Heart left ventricle (tissue), 16 donors: ENCODE data around the gene ZFAND3. TPM values are rescaled to one million over a fixed set of nuclear protein-coding genes. Genes with fewer than 3 reads are reported as not detected.

Experiments
- ATAC-seq, 4 donors: fragments of 200-7000 bp; cut with Tn5 transposase; one replicate each; pipeline ENCODE4 v1.9.1; 2020 to 2022; ENCODE audit warnings: moderate library complexity in 4 of 4, mild to moderate bottlenecking in 3 of 4, moderate number of reproducible peaks in 1 of 4
- DNase-seq, 5 donors: peaks; one replicate each; pipeline ENCODE4 v3.0.0-alpha.2; 2020
- H3K27ac ChIP-seq, 12 donors: fragments of 200-600 bp; sonication (generic) in 4 of 12; one replicate each; pipeline versions ENCODE4 v1.5.0 to v1.8.0; 2016 to 2022; ENCODE audit warnings: mild to moderate bottlenecking in 2 of 12
- H3K27me3 ChIP-seq, 9 donors: fragments of 200-600 bp; sonication (generic) in 2 of 9; one replicate each; pipeline versions ENCODE4 v1.5.1 to v1.8.0; 2016 to 2022; ENCODE audit warnings: mild to moderate bottlenecking in 3 of 9
- H3K36me3 ChIP-seq, 9 donors: fragments of 200-600 bp; sonication (generic) in 2 of 9; one replicate each; pipeline versions ENCODE4 v1.5.0 to v1.8.0; 2018 to 2022; ENCODE audit warnings: mild to moderate bottlenecking in 2 of 9
- H3K4me1 ChIP-seq, 12 donors: fragments of 200-600 bp; sonication (generic) in 4 of 12; one replicate each; pipeline versions ENCODE4 v1.5.0 to v1.8.0; 2016 to 2022; ENCODE audit warnings: mild to moderate bottlenecking in 3 of 12
- H3K4me3 ChIP-seq, 12 donors: fragments of 200-600 bp; sonication (generic) in 4 of 12; one replicate each; pipeline versions ENCODE4 v1.5.0 to v1.8.0; 2017 to 2022; ENCODE audit warnings: mild to moderate bottlenecking in 9 of 12, moderate library complexity in 4 of 12
- H3K9me3 ChIP-seq, 12 donors: fragments of 200-600 bp; sonication (generic) in 4 of 12; one replicate each; pipeline versions ENCODE4 v1.5.0 to v1.8.0; 2016 to 2022; ENCODE audit warnings: mild to moderate bottlenecking in 1 of 12
- POLR2A ChIP-seq, 2 donors: fragments of 450-650 bp; IDR thresholded peaks; one replicate each; pipeline ENCODE4 v1.6.1; 2017; ENCODE audit warnings: antibody characterized with exemption in 2 of 2, mild to moderate bottlenecking in 2 of 2, moderate library complexity in 2 of 2
- WGBS, 4 donors: extraction: QIAGEN DNeasy Blood & Tissue Kit in 2 of 4; methylation state at CpG; one replicate each; pipeline versions ENCODE4 v1.1.5 to v1.1.7; 2013 to 2018; 5-methylcytosine and 5-hydroxymethylcytosine counted together
- intact Hi-C, 10 donors: fragments of 100-400 bp; cut with DNase I; formaldehyde crosslinking; loops; one replicate each; pipeline versions ENCODE4 v1.11.1 to v1.14.2; 2022
- polyA plus RNA-seq, 2 donors: library from polyadenylated mRNA; stranded (reverse); fragments of 200-250 nt; gene quantifications; one replicate each; pipeline ENCODE4 v1.2.3, GENCODE V29; 2013
- total RNA-seq, 9 donors: library from RNA; depleted of rRNA in 2 of 9; stranded (reverse); fragments of >200 nt in 2 of 9; fragmentation: NEBNext Ultra II Directional in 3 of 9; extraction: Animal tissue kit (Norgen Biotek cat#: 25700) in 3 of 9; gene quantifications; one replicate each; pipeline versions ENCODE4 v1.1.0 to v1.2.4, GENCODE V29; 2016 to 2023
- TF ChIP-seq, protein P1 (sequence below), 12 donors: fragments of 200-600 bp; sonication (generic) in 4 of 12; IDR thresholded peaks; one replicate each; pipeline versions ENCODE4 v1.5.0 to v1.8.0; 2018 to 2022; ENCODE audit warnings: antibody characterized with exemption in 12 of 12, mild to moderate bottlenecking in 5 of 12
- donor health status: ischemic (EF 13 %, LVEDD 7.1; RV severe dilation, severe dysfunction).
- donor health status: healthy with polysubstance abuse.
- donor health status: DM: no; HTN: yes; CAD: no.
- donor health status: DM: no; HTN: no; CAD: no.
- donor health status: ischemic (EF 25% LVEDD 6.9; RV normal size, moderate dysfunction).
- donor health status: ischemic (EF 25% LVEDD 5.7; RV mildly dilated, moderate dysfunction).
- donor health status: healthy.
- donor health status: DM: yes; HTN: yes; CAD: no.
- donor health status: ischemic (EF 35%, LVEDD 5.7; RV mildly dilated, moderate dysfunction).
- donor health status: nonischemic (EF 11% LVEDD 7.7; RV severe dilation, severe dysfunction).
- donor health status: DM: yes; HTN: yes; CAD: no.
- donor health status: PGD.
- donor health status: ischemic (EF 29% LVEDD 5.4; RV normal size, mild dysfunction).
- donor health status: nonischemic (EF 23%, LVEDD 6.1; RV moderate dilation, normal function).

The ZFAND3 gene
- total and polyA plus RNA-seq, 11 donors = 29.1 to 114 (median 88.2) TPM

DNA sequence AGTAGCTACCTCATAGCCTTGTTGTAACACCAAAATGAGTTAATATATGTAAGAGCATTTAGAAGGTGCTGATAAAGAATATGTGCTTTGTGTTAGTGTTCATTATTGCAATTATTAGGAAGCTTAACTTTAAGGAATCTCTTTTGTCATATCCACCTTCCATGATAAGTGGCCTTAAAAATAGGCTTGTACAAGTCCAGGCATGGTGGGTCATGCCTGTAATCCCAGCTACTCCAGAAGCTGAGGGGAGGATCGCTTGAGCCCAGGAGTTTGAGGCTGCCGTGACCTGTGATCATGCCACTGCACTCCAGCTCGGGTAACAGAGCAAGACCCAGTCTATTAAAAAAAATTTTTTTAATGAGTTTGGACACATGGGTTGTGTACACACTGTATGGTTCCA lies 285.5 kb downstream of the ZFAND3 start:
- H3K27me3 ChIP-seq = no peaks in the 10 kb centered on the region
- 96 to 100% (median 99%) methylated on average over 3 of the region's 3 CpGs for WGBS, 4 donors
- intact Hi-C loops = no loop called here
- ATAC-seq = no peak
- no peaks in the 10 kb centered on the region for H3K9me3 ChIP-seq
- TF ChIP-seq, protein P1, sequence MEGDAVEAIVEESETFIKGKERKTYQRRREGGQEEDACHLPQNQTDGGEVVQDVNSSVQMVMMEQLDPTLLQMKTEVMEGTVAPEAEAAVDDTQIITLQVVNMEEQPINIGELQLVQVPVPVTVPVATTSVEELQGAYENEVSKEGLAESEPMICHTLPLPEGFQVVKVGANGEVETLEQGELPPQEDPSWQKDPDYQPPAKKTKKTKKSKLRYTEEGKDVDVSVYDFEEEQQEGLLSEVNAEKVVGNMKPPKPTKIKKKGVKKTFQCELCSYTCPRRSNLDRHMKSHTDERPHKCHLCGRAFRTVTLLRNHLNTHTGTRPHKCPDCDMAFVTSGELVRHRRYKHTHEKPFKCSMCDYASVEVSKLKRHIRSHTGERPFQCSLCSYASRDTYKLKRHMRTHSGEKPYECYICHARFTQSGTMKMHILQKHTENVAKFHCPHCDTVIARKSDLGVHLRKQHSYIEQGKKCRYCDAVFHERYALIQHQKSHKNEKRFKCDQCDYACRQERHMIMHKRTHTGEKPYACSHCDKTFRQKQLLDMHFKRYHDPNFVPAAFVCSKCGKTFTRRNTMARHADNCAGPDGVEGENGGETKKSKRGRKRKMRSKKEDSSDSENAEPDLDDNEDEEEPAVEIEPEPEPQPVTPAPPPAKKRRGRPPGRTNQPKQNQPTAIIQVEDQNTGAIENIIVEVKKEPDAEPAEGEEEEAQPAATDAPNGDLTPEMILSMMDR (IDR thresholded peaks at IDR 0.05) = no peak
- no peak for TF ChIP-seq POLR2A (IDR thresholded peaks at IDR 0.05)
- no peak for DNase-seq
- H3K27ac ChIP-seq = no peak overlapping the region
- H3K4me3 ChIP-seq = no peak overlapping the region
- H3K36me3 ChIP-seq = peaks cover 0 to 12% (median 0%) of the 10 kb centered on the region in 9 donors
- H3K4me1 ChIP-seq = peaks cover 0 to 13% (median 3%) of the 10 kb centered on the region in 12 donors

DNA sequence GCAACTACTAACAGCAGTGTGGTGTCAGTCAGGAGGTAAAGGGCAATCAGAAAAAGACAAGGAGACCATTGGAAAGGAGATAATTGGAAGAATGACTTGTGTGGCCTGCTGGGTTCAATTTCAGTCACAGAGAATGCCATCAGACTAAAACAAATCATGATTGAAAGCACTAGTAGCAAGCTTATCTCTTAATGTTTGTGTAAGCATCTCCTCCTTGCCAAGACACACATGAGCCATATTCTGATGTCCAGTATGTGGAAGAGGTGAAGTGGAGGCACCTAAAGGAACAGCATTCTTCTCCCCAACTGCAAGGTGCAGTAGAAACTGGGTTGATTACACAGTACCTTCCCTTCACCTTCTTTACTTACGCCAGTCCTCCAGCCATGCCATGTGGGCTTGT lies 287.5 kb downstream of the ZFAND3 start:
- TF ChIP-seq POLR2A (IDR thresholded peaks at IDR 0.05) = no peak
- TF ChIP-seq, protein P1 (IDR thresholded peaks at IDR 0.05) = no peak
- H3K4me1 ChIP-seq = peaks cover 0 to 31% (median 12%) of the 10 kb centered on the region in 12 donors
- no peak overlapping the region for H3K27ac ChIP-seq
- DNase-seq = no peak
- no peaks in the 10 kb centered on the region for H3K27me3 ChIP-seq
- peaks cover 0 to 12% (median 0%) of the 10 kb centered on the region in 9 donors for H3K36me3 ChIP-seq
- intact Hi-C loops = no loop called here
- ATAC-seq = no peak
- WGBS, 4 donors = 94 to 100% (median 98%) methylated on average over 1 of the region's 1 CpG
- H3K9me3 ChIP-seq = no peaks in the 10 kb centered on the region
- no peak overlapping the region for H3K4me3 ChIP-seq

DNA sequence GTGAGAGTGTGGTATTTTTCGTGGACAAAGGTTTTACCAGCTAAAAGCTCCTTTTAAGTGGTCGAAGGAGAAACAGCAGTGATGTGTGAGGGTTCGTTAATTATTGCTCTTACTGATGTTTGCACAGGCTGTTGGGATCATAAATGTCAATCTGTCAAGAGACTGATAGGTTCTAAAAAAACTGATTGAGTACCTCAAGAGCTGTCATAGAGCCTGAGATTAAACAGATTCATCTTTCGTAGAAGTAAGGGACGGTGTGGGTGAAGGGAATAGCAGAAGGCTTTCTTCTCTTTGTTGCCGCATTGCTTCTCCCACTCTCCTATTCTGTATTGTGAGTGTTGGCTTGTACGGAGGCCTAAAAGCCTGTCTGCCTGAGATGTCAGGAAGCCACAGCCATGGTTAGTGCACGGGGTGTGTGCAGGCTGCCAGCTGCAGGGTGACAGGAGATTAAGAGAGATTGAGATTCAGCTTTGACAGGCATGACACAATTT lies 291.0 kb downstream of the ZFAND3 start:
- peaks cover 0 to 34% (median 11%) of the 10 kb centered on the region in 12 donors for H3K4me1 ChIP-seq
- no peaks in the 10 kb centered on the region for H3K9me3 ChIP-seq
- H3K36me3 ChIP-seq = peaks cover 0 to 12% (median 0%) of the 10 kb centered on the region in 9 donors
- H3K27ac ChIP-seq = peak overlapping the region in 1 of 12 donors; percentile 35
- H3K27me3 ChIP-seq = no peaks in the 10 kb centered on the region
- H3K4me3 ChIP-seq = no peak overlapping the region
- intact Hi-C loops = no loop called here
- DNase-seq (peak in 1 of 5 donors; percentile 37), ATAC-seq (peak; percentile 62 to 87 (median 82))
- 53 to 63% (median 55%) methylated on average over 8 of the region's 8 CpGs for WGBS, 4 donors
- TF ChIP-seq POLR2A (IDR thresholded peaks at IDR 0.05) = no peak

DNA sequence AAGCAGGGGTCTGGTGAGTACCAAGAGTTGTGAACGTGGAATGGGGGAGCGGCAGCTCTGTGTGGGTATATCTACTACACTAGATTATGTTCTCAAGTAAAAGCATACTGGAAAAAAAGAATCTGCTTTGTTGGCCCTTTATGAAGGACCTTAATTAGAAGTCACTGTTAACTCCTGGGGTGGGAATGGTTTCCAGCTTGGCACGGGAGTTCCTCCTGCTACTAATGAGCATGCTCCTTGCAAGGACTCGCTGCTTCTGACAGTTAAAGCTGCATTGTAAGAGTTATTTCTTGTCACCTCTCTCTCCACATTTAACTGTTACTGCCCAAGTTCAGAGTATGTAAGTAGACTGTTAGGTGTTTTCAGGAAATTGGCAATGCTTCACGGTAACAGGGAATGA lies 292.7 kb downstream of the ZFAND3 start:
- TF ChIP-seq, protein P1 (IDR thresholded peaks at IDR 0.05) = no peak
- TF ChIP-seq POLR2A (IDR thresholded peaks at IDR 0.05) = no peak
- ATAC-seq (no peak), DNase-seq (no peak)
- Histone ChIP-seq H3K4me1 (peaks cover 0 to 34% (median 11%) of the 10 kb centered on the region in 12 donors), H3K36me3 (peaks cover 0 to 14% (median 6%) of the 10 kb centered on the region in 9 donors), H3K27ac (no peak overlapping the region), H3K4me3 (no peak overlapping the region), H3K9me3 (no peaks in the 10 kb centered on the region), H3K27me3 (no peaks in the 10 kb centered on the region)
- 82 to 92% (median 86%) methylated on average over 5 of the region's 5 CpGs for WGBS, 4 donors
- intact Hi-C loops = no loop called here
